Ureter (tissue), 1 donor: ENCODE data around the gene ITGA1. TPM values are rescaled to one million over a fixed set of nuclear protein-coding genes. Genes with fewer than 3 reads are reported as not detected.
"Not testable (repeated sequence)": the region's sequence is repeated elsewhere in the genome, so short reads cannot be mapped to it uniquely, and the experiment has no call there.

Experiments used
- DNase-seq: peaks from one replicate; pipeline ENCODE4 v3.0.0-alpha.2; 2020; ENCODE audit warnings: low spot score
- total RNA-seq: library from RNA; stranded (reverse); gene quantifications from one replicate; pipeline ENCODE4 v1.2.4, GENCODE V29; 2023
- donor health status: DM: yes; HTN: yes; CAD: no.

Gene ITGA1
- total RNA-seq, 1 donor from 2014 or later: 170 TPM

- DNase-seq: peak; percentile 74
These were observed 160.8 kb downstream of the ITGA1 start for GRCh38 chr5:52948418-52949076.

GRCh38 chr5:52950686-52951085 lies 163.0 kb downstream of the ITGA1 start:
- no peak for DNase-seq

- DNase-seq: no peak
These were observed 164.8 kb downstream of the ITGA1 start for GRCh38 chr5:52952483-52952882.

- DNase-seq: no peak
These were observed 168.3 kb downstream of the ITGA1 start for GRCh38 chr5:52956014-52956413.

- no peak for DNase-seq
These were observed 169.4 kb downstream of the ITGA1 start for GRCh38 chr5:52956915-52957747.

GRCh38 chr5:52961274-52961681 lies 173.6 kb downstream of the ITGA1 start:
- no peak for DNase-seq

- DNase-seq: no peak
These were observed 175.9 kb downstream of the ITGA1 start for GRCh38 chr5:52963636-52964035.

- DNase-seq: no peak
These were observed 176.4 kb downstream of the ITGA1 start for GRCh38 chr5:52964138-52964537.

GRCh38 chr5:52976157-52976556 lies 188.4 kb downstream of the ITGA1 start:
- not testable (repeated sequence) for DNase-seq

GRCh38 chr5:52977264-52977897 lies 189.7 kb downstream of the ITGA1 start:
- DNase-seq: no peak

GRCh38 chr5:52981507-52981906 lies 193.8 kb downstream of the ITGA1 start:
- DNase-seq: no peak

GRCh38 chr5:52983731-52984636 lies 196.3 kb downstream of the ITGA1 start:
- DNase-seq: no peak

- DNase-seq: no peak
These were observed 197.6 kb downstream of the ITGA1 start for GRCh38 chr5:52985306-52985705.

- peak; percentile 48 for DNase-seq
These were observed 200.1 kb downstream of the ITGA1 start for GRCh38 chr5:52987711-52988331.

- DNase-seq: no peak
These were observed 200.8 kb downstream of the ITGA1 start for GRCh38 chr5:52988335-52989024.

- DNase-seq: peak; percentile 72
These were observed 201.5 kb downstream of the ITGA1 start, which contains the start of gene ITGA2 for GRCh38 chr5:52989025-52989780. TSS of gene ITGA2 (plus strand) at chr5:52989352. CDS start at chr5:52989469, 117 bp downstream.

- DNase-seq: peak; percentile 56
These were observed 202.2 kb downstream of the ITGA1 start for GRCh38 chr5:52989781-52990527.

GRCh38 chr5:52990528-52990925 lies 202.8 kb downstream of the ITGA1 start:
- no peak for DNase-seq

- DNase-seq: no peak
These were observed 205.7 kb downstream of the ITGA1 start for GRCh38 chr5:52993367-52993766.
